Left ventricle myocardium superior (tissue), 1 donor: ENCODE measurements around the gene SLC34A3. TPM values are rescaled to one million over a fixed set of nuclear protein-coding genes. Genes with fewer than 3 reads are reported as not detected.
A peak's percentile ranks its signal among the peaks of the same experiment; 100 is the strongest.

ENCODE experiments used
- ATAC-seq: fragments of 200-7000 bp; cut with Tn5 transposase; one replicate; pipeline ENCODE4 v1.9.1; 2020; ENCODE audit warnings: mild to moderate bottlenecking, moderate library complexity
- DNase-seq: peaks from one replicate; pipeline ENCODE4 v3.0.0-alpha.2; 2020
- intact Hi-C: fragments of 100-400 bp; cut with micrococcal nuclease; formaldehyde crosslinking; loops from one replicate; pipeline ENCODE4 v1.11.0; 2022
- total RNA-seq: library from RNA; stranded (reverse); fragmentation: NEBNext Ultra II Directional; extraction: Animal tissue kit (Norgen Biotek cat#: 25700); gene quantifications from one replicate; pipeline ENCODE4 v1.2.1, GENCODE V29; 2021
- donor health status: DM: no; HTN: yes; CAD: no; lungs with severe emphysema.

SLC34A3 gene
- total RNA-seq, 1 donor from 2014 or later: not detected

GRCh38 chr9:137226338-137227053 lies 4.2 kb upstream of the SLC34A3 start:
- ATAC-seq: no peak

GRCh38 chr9:137227054-137227852 lies 3.4 kb upstream of the SLC34A3 start, which contains the start of gene RNF224:
RNF224 (plus strand) TSS chr9:137227502; CDS start chr9:137228336, 834 bp downstream.
- DNase-seq (peak; percentile 86), ATAC-seq (peak; percentile 32)
- intact Hi-C loops: no loop called here

More at GRCh38 chr9:137226338-137227053, 4.2 kb upstream of the SLC34A3 start:
- intact Hi-C loops: no loop called here
- no peak for DNase-seq

GRCh38 chr9:137227853-137228505 lies 2.7 kb upstream of the SLC34A3 start:
- ATAC-seq: no peak
- intact Hi-C loops: no loop called here
- no peak for DNase-seq

- ATAC-seq (no peak), DNase-seq (no peak)
- intact Hi-C loops: no loop called here
These were observed 2.2 kb upstream of the SLC34A3 start for GRCh38 chr9:137228506-137228967.

GRCh38 chr9:137228968-137229896 lies 1.5 kb upstream of the SLC34A3 start:
- intact Hi-C loops: no loop called here
- ATAC-seq: no peak
- DNase-seq: no peak

- DNase-seq (no peak), ATAC-seq (no peak)
- intact Hi-C loops: loop anchor here (10.0 kb wide), 1 partner anchor 105 kb away; no protein-coding TSS in a partner anchor
These were observed 597 bp upstream of the SLC34A3 start for GRCh38 chr9:137229903-137230704.

- intact Hi-C loops: loop anchor here (10.0 kb wide), 1 partner anchor 107 kb away; no protein-coding TSS in a partner anchor
- DNase-seq (no peak), ATAC-seq (no peak)
These were observed 805 bp downstream of the SLC34A3 start for GRCh38 chr9:137231372-137232039.

- DNase-seq (no peak), ATAC-seq (no peak)
- intact Hi-C loops: loop anchor here (10.0 kb wide), 1 partner anchor 107 kb away; no protein-coding TSS in a partner anchor
These were observed 1.4 kb downstream of the SLC34A3 start for GRCh38 chr9:137232101-137232500.

GRCh38 chr9:137232510-137232909 lies 1.8 kb downstream of the SLC34A3 start:
- DNase-seq (no peak), ATAC-seq (no peak)
- intact Hi-C loops: loop anchor here (10.0 kb wide), 1 partner anchor 108 kb away; no protein-coding TSS in a partner anchor

GRCh38 chr9:137233143-137233980 lies 2.7 kb downstream of the SLC34A3 start:
- intact Hi-C loops: loop anchor here (10.0 kb wide), 1 partner anchor 109 kb away; no protein-coding TSS in a partner anchor
- DNase-seq: no peak
- no peak for ATAC-seq

GRCh38 chr9:137234055-137234697 lies 3.5 kb downstream of the SLC34A3 start:
- no peak for DNase-seq
- intact Hi-C loops: loop anchor here (10.0 kb wide), 1 partner anchor 109 kb away; no protein-coding TSS in a partner anchor
- ATAC-seq: no peak

- intact Hi-C loops: loop anchor here (10.0 kb wide), 1 partner anchor 110 kb away; no protein-coding TSS in a partner anchor
- DNase-seq: no peak
- ATAC-seq: no peak
These were observed 4.2 kb downstream of the SLC34A3 start for GRCh38 chr9:137234758-137235423.

- DNase-seq: no peak
- ATAC-seq: no peak
- intact Hi-C loops: loop anchor here (10.0 kb wide), 1 partner anchor 111 kb away; no protein-coding TSS in a partner anchor
These were observed 4.9 kb downstream of the SLC34A3 start for GRCh38 chr9:137235424-137236237.
